C4-2B (cell line): ENCODE measurements around the gene LOXL4.

Experiments used
- ZFX ChIP-seq: fragments of 450-650 bp; IDR thresholded peaks from 2 replicates; pipeline ENCODE4 v1.6.1; 2017
- TF ChIP-seq, protein P1 (sequence below): fragments of 450-650 bp; conservative IDR thresholded peaks from 2 replicates; pipeline ENCODE4 v1.5.1; 2017; ENCODE audit warnings: mild to moderate bottlenecking

DNA sequence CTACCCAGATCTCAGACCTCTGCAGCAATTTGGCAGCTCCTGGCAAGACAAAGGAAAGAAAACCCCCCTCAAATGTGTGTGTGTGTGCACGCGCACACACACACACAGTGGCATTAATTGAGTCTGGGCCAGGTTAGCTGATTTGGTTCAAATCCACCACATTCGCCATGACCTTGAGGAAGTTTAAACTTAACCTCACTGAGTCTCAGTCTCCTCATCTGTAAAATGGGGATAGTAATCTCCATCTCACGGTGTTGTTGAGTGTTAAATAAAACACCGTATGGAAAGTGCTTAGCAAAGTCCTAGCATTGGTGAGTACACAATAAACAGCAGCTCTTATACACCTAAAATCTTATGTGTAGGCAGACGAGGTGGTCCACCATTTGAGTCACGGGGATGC is 4.9 kb downstream of the LOXL4 start:
- TF ChIP-seq, protein P1, sequence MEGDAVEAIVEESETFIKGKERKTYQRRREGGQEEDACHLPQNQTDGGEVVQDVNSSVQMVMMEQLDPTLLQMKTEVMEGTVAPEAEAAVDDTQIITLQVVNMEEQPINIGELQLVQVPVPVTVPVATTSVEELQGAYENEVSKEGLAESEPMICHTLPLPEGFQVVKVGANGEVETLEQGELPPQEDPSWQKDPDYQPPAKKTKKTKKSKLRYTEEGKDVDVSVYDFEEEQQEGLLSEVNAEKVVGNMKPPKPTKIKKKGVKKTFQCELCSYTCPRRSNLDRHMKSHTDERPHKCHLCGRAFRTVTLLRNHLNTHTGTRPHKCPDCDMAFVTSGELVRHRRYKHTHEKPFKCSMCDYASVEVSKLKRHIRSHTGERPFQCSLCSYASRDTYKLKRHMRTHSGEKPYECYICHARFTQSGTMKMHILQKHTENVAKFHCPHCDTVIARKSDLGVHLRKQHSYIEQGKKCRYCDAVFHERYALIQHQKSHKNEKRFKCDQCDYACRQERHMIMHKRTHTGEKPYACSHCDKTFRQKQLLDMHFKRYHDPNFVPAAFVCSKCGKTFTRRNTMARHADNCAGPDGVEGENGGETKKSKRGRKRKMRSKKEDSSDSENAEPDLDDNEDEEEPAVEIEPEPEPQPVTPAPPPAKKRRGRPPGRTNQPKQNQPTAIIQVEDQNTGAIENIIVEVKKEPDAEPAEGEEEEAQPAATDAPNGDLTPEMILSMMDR = no peak
- no peak for TF ChIP-seq ZFX
